ENCODE results near the gene BTBD7. TPM values are rescaled to one million over a fixed set of nuclear protein-coding genes. Genes with fewer than 3 reads are reported as not detected.

The BTBD7 gene
- total and polyA plus RNA-seq, 9 of the 15 experiments (the other 6 are each of a cell fraction or from before 2014, with no cell fraction given): 2.5 to 12.9 (median 6.2) TPM

- peaks cover 2% of the 10 kb centered on the region; the same call in 1 of the 3 replicates for H3K36me3 ChIP-seq (ENCODE audit: control insufficient read depth, insufficient read depth, low read length)
- no peaks in the 10 kb centered on the region for H3K27me3 ChIP-seq (ENCODE audit: control insufficient read depth in 2 of 2, insufficient read depth in 2 of 2, low read length in 2 of 2)
- intact Hi-C loops (cut with micrococcal nuclease) (no loop called here), in situ Hi-C loops (cut with MboI) (no loop called here)
- no peak overlapping the region for H2AFZ ChIP-seq (ENCODE audit: low read depth, low read length)
- WGBS (ENCODE audit: insufficient coverage, low coverage, missing lambda C conversion rate): 61% methylated on average over 2 of the region's 2 CpGs
- POLR2A ChIA-PET: no interaction called here
- TF ChIP-seq DIDO1 (tag; IDR thresholded peaks at IDR 0.05; ENCODE audit: low read depth): no peak
- no peak for TF ChIP-seq ZBTB1 (CRISPR knock-in tag; IDR thresholded peaks at IDR 0.05; ENCODE audit: borderline replicate concordance, low read depth)
- no peak for TF ChIP-seq SMAD3 (CRISPR knock-in tag; conservative IDR thresholded peaks at IDR 0.05)
- TF ChIP-seq ID3 (CRISPR knock-in tag; IDR thresholded peaks at IDR 0.05): no peak
- TF ChIP-seq ID3 (tag; IDR thresholded peaks at IDR 0.05): no peak
- no peak for TF ChIP-seq FOXA1 (IDR thresholded peaks at IDR 0.05; ENCODE audit: borderline replicate concordance)
- TF ChIP-seq ARNT (IDR thresholded peaks at IDR 0.05): no peak
- TF ChIP-seq EP300 (IDR thresholded peaks at IDR 0.05; ENCODE audit: low read length): no peak
- TF ChIP-seq ZMIZ1 (IDR thresholded peaks at IDR 0.05; ENCODE audit: low read depth in 2 of 2, low read length in 2 of 2): no peak
- TF ChIP-seq ZNF347 (CRISPR knock-in tag; IDR thresholded peaks at IDR 0.05; ENCODE audit: low read depth): no peak
- TF ChIP-seq NFATC3 (IDR thresholded peaks at IDR 0.05): no peak
- no peak for TF ChIP-seq CBX2 (IDR thresholded peaks at IDR 0.05; ENCODE audit: insufficient read depth, low read length, poor library complexity, severe bottlenecking)
- no peak for TF ChIP-seq KAT2B (IDR thresholded peaks at IDR 0.05; ENCODE audit: low read depth, low read length)
- TF ChIP-seq KDM5B (IDR thresholded peaks at IDR 0.05; ENCODE audit: insufficient replicate concordance, low read depth, low read length): no peak
- TF ChIP-seq RBM39 (optimal IDR thresholded peaks at IDR 0.05; ENCODE audit: low read depth, low read length): no peak
- TF ChIP-seq ZNF133 (CRISPR knock-in tag; IDR thresholded peaks at IDR 0.05): no peak
- FAIRE-seq (no peak), ATAC-seq (no peak), DNase-seq (ENCODE audit: extremely low read depth in 1 of 4, low spot score in 3 of 4) (no peak)
- BruUV-seq (replicated peaks): no TSS peak
- no peaks in the 10 kb centered on the region for H4K20me1 ChIP-seq (replicated peaks; ENCODE audit: control insufficient read depth, insufficient read depth, low read length)
- H3K9me3 ChIP-seq (replicated peaks; ENCODE audit: control insufficient read depth, insufficient read depth, low read depth, low read length): no peaks in the 10 kb centered on the region
- CTCF ChIA-PET (ENCODE audit: low intra/inter-chr PET ratio): no interaction called here
- H3K79me2 ChIP-seq (ENCODE audit: control insufficient read depth, insufficient read depth, low read length): no peaks in the 10 kb centered on the region; the same call in 2 of the 3 replicates
- no peak overlapping the region for H3K4me3 ChIP-seq
- no peak overlapping the region for H3K4me2 ChIP-seq (ENCODE audit: insufficient read depth, low read length)
- H3K9me1 ChIP-seq (ENCODE audit: control insufficient read depth, insufficient read depth, low read length): no peaks in the 10 kb centered on the region
- H3K27ac ChIP-seq (ENCODE audit: extremely low read depth, low read depth, low read length): no peak overlapping the region
- no peaks in the 10 kb centered on the region; a peak in 3 of 5 replicates for H3K4me1 ChIP-seq (replicated peaks in 1 of 2; ENCODE audit: control insufficient read depth in 2 of 2, insufficient read depth in 2 of 2, low read length in 2 of 2)
- H3K9ac ChIP-seq (ENCODE audit: insufficient read depth in 1 of 2, low read depth in 2 of 2, low read length in 2 of 2): no peak overlapping the region
Observed at GRCh38 chr14:93285044-93285443, 47.8 kb downstream of the BTBD7 start.

Measured in K562 (cell line).